ENCODE measurements around the gene ITSN1. TPM values are rescaled to one million over a fixed set of nuclear protein-coding genes. Genes with fewer than 3 reads are reported as not detected.

Gene ITSN1
- total RNA-seq, 4 donors from 2014 or later: 14.5 to 33.1 (median 26.9) TPM

- TF ChIP-seq, protein P1, sequence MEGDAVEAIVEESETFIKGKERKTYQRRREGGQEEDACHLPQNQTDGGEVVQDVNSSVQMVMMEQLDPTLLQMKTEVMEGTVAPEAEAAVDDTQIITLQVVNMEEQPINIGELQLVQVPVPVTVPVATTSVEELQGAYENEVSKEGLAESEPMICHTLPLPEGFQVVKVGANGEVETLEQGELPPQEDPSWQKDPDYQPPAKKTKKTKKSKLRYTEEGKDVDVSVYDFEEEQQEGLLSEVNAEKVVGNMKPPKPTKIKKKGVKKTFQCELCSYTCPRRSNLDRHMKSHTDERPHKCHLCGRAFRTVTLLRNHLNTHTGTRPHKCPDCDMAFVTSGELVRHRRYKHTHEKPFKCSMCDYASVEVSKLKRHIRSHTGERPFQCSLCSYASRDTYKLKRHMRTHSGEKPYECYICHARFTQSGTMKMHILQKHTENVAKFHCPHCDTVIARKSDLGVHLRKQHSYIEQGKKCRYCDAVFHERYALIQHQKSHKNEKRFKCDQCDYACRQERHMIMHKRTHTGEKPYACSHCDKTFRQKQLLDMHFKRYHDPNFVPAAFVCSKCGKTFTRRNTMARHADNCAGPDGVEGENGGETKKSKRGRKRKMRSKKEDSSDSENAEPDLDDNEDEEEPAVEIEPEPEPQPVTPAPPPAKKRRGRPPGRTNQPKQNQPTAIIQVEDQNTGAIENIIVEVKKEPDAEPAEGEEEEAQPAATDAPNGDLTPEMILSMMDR (IDR thresholded peaks at IDR 0.05 in 4 of 5, conservative IDR thresholded peaks at IDR 0.05 in 1 of 5): no peak
- peak in 1 of 2 donors; percentile 11 for TF ChIP-seq POLR2A (IDR thresholded peaks at IDR 0.05)
- intact Hi-C loops (cut with DNase I; ENCODE audit: low total_unique reads) (no loop called here), in situ Hi-C loops (cut with MboI; ENCODE audit: low sequenced_read_pairs in 4 of 4) (loop anchor here in 1 of 4 donors (25.0 kb wide), 1 partner anchor 124 kb away; the partner anchor contains the start of genes MRPS6 and SLC5A3)
Measured at GRCh38 chr21:33937931-33938339, 295.6 kb downstream of the ITSN1 start.

DNA sequence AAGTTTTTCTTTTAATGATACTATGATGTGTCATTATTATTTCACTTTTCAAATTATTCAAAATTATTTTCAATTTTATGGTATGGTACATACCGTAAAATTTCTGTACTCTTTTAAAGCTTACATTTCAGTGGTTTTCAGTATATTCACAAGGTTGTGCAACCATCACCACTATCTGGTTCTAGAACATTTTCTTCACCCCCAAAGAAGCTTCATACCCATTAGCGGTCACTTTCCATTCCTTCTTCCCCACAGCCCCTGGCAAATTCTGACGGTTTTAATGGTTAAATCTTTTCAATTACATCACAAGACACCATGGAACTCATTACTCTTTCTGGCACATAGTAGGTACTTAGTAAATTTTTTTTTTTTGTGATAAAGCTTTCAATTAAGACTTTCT is 296.1 kb downstream of the ITSN1 start:
- Histone ChIP-seq H3K36me3 (no peaks in the 10 kb centered on the region), H3K4me3 (no peak overlapping the region), H3K27ac (no peak overlapping the region), H3K27me3 (no peaks in the 10 kb centered on the region), H3K9me3 (no peaks in the 10 kb centered on the region), H3K4me1 (peaks cover 0 to 9% of the 10 kb centered on the region in 2 donors)
- in situ Hi-C loops (cut with MboI; ENCODE audit: low sequenced_read_pairs in 4 of 4) (loop anchor here in 1 of 4 donors (25.0 kb wide), 1 partner anchor 124 kb away; the partner anchor contains the start of genes MRPS6 and SLC5A3), intact Hi-C loops (cut with DNase I; ENCODE audit: low total_unique reads) (no loop called here)
- TF ChIP-seq, protein P1 (IDR thresholded peaks at IDR 0.05 in 4 of 5, conservative IDR thresholded peaks at IDR 0.05 in 1 of 5): no peak
- no peak for TF ChIP-seq POLR2A (IDR thresholded peaks at IDR 0.05)
- DNase-seq (no peak), ATAC-seq (no peak)

More at GRCh38 chr21:33937931-33938339, 295.6 kb downstream of the ITSN1 start:
- ATAC-seq (no peak), DNase-seq (no peak)
- Histone ChIP-seq H3K36me3 (no peaks in the 10 kb centered on the region), H3K4me1 (peaks cover 0 to 9% of the 10 kb centered on the region in 2 donors), H3K27ac (no peak overlapping the region), H3K27me3 (no peaks in the 10 kb centered on the region), H3K4me3 (no peak overlapping the region), H3K9me3 (no peaks in the 10 kb centered on the region)

DNA sequence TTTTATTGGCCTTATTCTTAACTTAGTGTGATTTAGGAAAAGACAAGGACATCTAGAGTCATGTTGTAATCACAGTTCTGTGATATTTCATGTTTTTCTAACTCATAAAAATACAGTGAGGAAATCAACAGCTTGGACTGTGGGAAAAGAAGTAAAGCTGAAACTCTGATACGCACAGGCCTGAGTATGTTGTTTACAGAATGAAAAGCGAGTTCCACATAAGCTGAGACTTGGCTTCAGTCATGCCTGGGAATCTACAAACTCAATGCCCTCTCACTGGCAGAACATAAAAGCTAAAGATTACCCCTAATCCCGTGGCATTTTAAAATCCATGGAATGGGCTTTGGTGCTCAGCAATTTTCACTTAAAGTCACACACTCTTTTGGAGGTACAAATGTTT is 296.9 kb downstream of the ITSN1 start:
- TF ChIP-seq, protein P1 (IDR thresholded peaks at IDR 0.05 in 4 of 5, conservative IDR thresholded peaks at IDR 0.05 in 1 of 5): no peak
- TF ChIP-seq POLR2A (IDR thresholded peaks at IDR 0.05): no peak
- Histone ChIP-seq H3K27me3 (no peaks in the 10 kb centered on the region), H3K4me3 (no peak overlapping the region), H3K4me1 (peaks cover 0 to 9% of the 10 kb centered on the region in 2 donors), H3K27ac (no peak overlapping the region), H3K9me3 (no peaks in the 10 kb centered on the region), H3K36me3 (no peaks in the 10 kb centered on the region)
- intact Hi-C loops (cut with DNase I; ENCODE audit: low total_unique reads): no loop called here
- ATAC-seq: no peak
- no peak for DNase-seq
- in situ Hi-C loops (cut with MboI; ENCODE audit: low sequenced_read_pairs in 4 of 4): loop anchor here in 1 of 4 donors (25.0 kb wide), 1 partner anchor 123 kb away; the partner anchor contains the start of genes MRPS6 and SLC5A3

- H3K4me1 ChIP-seq: peaks cover 0 to 9% of the 10 kb centered on the region in 2 donors
- intact Hi-C loops (cut with DNase I; ENCODE audit: low total_unique reads): loop anchor here (10.0 kb wide), 1 partner anchor 134 kb away; the partner anchor contains the start of genes MRPS6 and SLC5A3
- H3K36me3 ChIP-seq: no peaks in the 10 kb centered on the region
- ATAC-seq (no peak), DNase-seq (no peak)
- no peaks in the 10 kb centered on the region for H3K27me3 ChIP-seq
- H3K9me3 ChIP-seq: no peaks in the 10 kb centered on the region
- H3K4me3 ChIP-seq: no peak overlapping the region
- in situ Hi-C loops (cut with MboI; ENCODE audit: low sequenced_read_pairs in 4 of 4): loop anchor here in 1 of 4 donors (25.0 kb wide), 1 partner anchor 122 kb away; the partner anchor contains the start of genes MRPS6 and SLC5A3
- TF ChIP-seq, protein P1 (IDR thresholded peaks at IDR 0.05 in 4 of 5, conservative IDR thresholded peaks at IDR 0.05 in 1 of 5): no peak
- TF ChIP-seq POLR2A (IDR thresholded peaks at IDR 0.05): no peak
- H3K27ac ChIP-seq: no peak overlapping the region
Measured at GRCh38 chr21:33940164-33940880, 298.0 kb downstream of the ITSN1 start.

Measured in gastrocnemius medialis (tissue), 4 donors.